HG03280 (cell line): Measurements from ENCODE around the gene DCAKD.

Source experiments
- ATAC-seq: cut with Tn5 transposase; IDR thresholded peaks from one replicate; pipeline ENCODE4 v1.9.1; 2021; ENCODE audit warnings: mild to moderate bottlenecking, moderate library complexity; ENCODE audit not compliant: unreplicated experiment

The DCAKD gene

DNA sequence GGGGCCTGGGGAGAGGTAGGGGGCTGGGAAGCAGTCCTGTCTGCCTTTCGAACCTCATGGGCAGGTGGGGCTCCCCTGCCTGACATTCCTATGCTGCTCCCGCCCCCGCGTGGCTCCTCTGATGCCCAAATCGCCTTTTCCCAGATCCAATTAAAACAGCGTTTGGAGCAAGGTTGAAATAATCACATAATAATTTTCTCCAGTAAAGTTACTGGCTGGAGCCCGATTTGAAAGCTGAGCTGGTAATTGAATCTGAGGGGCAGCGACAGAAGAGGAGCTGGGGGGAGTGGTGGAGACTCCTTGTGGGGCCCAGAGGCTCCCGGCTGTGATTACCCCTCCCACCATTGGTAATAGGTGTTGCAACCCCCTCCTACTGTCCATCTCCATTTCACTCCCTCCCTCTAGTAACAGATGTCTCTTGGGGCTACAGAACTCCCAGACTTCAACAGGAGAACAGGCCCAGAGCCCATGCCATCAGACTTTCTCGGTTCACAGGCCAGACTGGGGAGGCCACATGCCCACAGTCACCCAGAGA is 44.4 kb downstream of the DCAKD start:
- no peak for ATAC-seq

- no peak for ATAC-seq
Measured at GRCh38 chr17:45005700-45006099, 45.7 kb downstream of the DCAKD start.

- no peak for ATAC-seq
Measured at GRCh38 chr17:45004388-45004787, 47.0 kb downstream of the DCAKD start.

- no peak for ATAC-seq
Measured at GRCh38 chr17:45003877-45004276, 47.6 kb downstream of the DCAKD start.

- no peak for ATAC-seq
Measured at GRCh38 chr17:45001310-45001709, 50.1 kb downstream of the DCAKD start.

DNA sequence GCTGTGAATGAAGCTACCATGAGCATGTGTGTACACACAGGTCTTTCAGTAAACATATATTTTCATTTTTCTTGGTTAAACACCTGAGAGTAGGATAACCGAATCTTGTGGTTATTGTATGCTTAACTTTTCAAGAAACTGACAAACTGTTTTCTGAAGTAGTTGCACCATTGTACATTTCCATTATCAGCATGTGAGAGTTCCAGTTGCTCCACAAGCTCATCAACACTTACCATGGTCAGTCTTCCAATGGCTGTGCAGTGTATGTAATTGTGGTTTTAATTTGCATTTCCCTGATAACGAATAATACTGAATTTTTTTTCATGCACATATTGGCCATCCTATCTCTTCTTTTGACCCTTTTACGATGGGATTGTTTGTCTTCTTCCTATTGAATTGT is 52.0 kb downstream of the DCAKD start:
- no peak for ATAC-seq

DNA sequence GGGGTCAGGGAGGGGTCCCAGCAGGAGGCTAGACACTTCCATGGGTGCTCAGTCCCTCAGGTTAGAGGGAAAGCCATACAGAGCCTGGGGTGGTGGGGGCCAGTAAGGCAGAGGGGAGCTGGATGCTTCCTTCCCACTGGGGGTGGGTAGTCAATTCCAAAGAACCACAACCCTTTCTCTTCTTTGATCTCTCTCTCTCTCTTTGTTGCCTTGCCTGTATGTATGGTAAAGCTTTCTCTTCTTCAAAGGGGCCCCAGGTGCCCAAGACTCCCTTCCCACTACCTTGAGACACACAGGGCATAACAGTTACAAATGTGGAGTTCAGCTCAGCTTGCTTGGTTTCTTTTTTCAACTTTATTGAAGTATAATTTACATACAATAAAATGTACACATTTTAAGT is 52.8 kb downstream of the DCAKD start:
- no peak for ATAC-seq

GRCh38 chr17:44997733-44998520 is 53.5 kb downstream of the DCAKD start:
- ATAC-seq: no peak

- ATAC-seq: no peak
Measured at GRCh38 chr17:44996304-44996703, 55.1 kb downstream of the DCAKD start.

DNA sequence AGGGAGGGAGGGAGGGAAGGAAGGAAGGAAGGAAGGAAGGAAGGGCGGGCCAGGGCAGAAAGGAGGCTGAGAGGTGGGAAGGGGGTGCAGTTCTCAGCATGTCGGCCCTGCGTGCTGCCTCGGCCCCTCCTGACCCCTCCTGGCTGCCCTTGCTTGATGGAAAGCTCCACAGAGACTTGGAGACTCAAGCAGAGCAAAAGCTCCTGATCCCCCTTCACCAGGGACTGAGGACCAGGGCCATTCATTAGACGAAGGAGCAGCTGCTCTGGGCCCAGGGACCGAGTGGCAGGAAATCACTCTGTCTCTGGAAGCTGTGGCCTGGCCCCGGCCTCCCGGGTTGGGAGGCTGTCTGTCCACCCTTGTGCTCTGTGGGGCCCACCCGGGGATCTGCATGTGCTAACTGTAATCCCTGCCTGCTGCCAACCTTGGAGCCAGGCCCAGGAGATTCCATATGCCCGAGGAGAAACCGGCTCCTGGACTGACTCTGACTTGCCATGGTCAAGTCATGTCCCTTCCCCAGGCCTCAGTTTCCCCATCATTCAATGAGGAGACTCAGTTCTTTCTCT is 55.9 kb downstream of the DCAKD start:
- ATAC-seq: no peak

GRCh38 chr17:44992242-44992939 is 59.0 kb downstream of the DCAKD start:
- no peak for ATAC-seq

- no peak for ATAC-seq
Measured at GRCh38 chr17:44990994-44991393, 60.4 kb downstream of the DCAKD start.

- ATAC-seq: no peak
Measured at GRCh38 chr17:44989552-44990138, 61.8 kb downstream of the DCAKD start.

DNA sequence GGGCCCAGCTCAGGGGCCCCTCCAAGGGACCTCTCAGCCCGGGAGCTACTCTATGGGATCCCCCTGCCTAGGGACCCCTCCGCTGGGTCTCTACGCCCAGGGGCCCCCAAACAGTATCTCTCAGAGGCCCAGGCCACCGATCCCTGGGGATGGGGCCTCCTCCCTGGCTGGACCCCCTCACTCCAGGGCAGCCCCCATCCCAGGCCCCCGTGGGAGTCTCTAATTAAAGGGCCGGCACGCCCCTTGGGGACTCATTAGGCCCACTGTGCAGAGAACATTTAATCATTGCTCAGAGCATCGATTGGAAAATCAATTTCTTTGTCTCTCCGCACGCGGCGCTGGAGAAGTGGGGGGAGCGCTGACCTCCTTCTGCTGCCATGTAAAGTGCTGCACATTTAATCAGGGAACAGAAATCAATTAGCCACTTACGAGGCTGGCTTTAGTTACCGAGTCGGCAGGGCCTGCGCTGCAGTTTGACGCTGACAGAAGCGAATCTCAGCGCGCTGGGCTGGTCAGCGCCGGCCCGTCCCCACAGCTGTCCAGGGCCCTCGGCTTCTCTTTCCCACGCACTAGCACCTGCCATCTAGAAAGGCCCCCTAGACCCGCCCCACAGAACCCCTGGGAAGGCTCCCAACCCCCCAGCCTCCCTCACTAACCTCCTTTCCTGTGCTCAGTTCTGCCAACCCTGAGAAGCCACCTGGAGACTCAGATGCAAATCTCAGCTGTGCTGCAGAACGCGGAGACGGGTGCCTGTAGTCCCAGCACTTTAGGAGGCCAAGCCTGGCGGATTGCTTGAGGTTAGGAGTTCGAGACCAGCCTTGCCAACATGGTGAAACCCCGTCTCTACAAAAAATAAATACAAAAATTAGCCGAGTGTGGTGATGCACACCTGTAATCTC is 63.1 kb downstream of the DCAKD start:
- no peak for ATAC-seq

DNA sequence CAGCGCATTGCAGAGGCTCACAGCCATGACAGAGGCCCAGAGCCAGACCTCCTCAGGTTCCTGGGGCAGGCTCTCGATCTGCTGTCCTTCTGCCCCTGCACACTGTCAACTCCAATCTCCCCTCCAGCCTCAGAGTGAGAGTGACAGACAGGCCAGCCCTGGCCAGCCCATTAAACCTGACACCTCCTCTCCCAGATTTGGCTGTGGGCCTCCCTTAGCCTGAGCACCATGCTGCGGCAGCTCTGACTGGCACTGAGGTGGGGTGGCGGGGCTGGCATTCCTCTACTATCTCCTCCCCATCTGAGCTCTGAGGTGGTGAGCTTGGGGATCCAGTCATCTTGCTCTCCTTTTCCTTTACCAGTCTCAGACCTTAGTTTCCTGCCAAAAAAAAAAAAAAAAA is 67.9 kb downstream of the DCAKD start:
- ATAC-seq: no peak

GRCh38 chr17:44982113-44982702 is 69.2 kb downstream of the DCAKD start:
- no peak for ATAC-seq

GRCh38 chr17:44981221-44981968 is 70.0 kb downstream of the DCAKD start:
- no peak for ATAC-seq

- ATAC-seq: no peak
Measured at GRCh38 chr17:44979426-44979995, 71.9 kb downstream of the DCAKD start.

GRCh38 chr17:44978807-44979206 is 72.6 kb downstream of the DCAKD start:
- ATAC-seq: no peak
